ENCODE data around the gene CD58. TPM values are rescaled to one million over a fixed set of nuclear protein-coding genes. Genes with fewer than 3 reads are reported as not detected.
"Not testable (repeated sequence)": the region's sequence is repeated elsewhere in the genome, so short reads cannot be mapped to it uniquely, and the experiment has no call there.

CD58 gene
- total RNA-seq, 1 experiment from 2014 or later, result 11.0 TPM

- CTCF ChIA-PET; DNase-seq (ENCODE audit: unreplicated experiment): not testable (repeated sequence)
Measured at GRCh38 chr1:116607463-116607862, 36.6 kb upstream of the CD58 start.

DNA sequence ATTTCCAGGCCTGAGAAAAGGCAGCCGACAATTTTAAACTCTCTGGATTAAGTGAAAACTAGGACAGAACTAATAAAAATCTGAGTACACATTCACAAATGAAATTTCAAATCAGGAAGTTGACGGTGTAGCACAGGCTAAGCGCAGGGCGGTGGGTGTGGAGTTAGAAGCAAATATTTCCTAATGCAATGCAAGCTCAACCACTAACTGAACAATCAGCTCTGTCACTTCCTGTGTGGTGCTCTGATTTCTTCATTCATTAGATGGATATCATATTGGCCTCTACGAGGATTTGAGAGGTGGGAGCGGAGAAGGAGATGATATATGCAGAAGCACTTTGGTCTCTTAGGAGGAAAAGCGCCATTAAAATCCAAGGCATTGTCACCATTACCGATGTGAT is 35.2 kb upstream of the CD58 start:
- H3K27ac Mint-ChIP-seq (ENCODE audit: low read depth, unreplicated experiment); intact Hi-C loops (cut with micrococcal nuclease); POLR2A ChIA-PET; DNase-seq (ENCODE audit: unreplicated experiment); H3K4me3 Mint-ChIP-seq (ENCODE audit: unreplicated experiment); H3K36me3 Mint-ChIP-seq (ENCODE audit: insufficient read depth, unreplicated experiment); CTCF ChIA-PET; H3K27me3 Mint-ChIP-seq (ENCODE audit: insufficient read depth, unreplicated experiment); BruUV-seq (replicated peaks); H3K4me1 Mint-ChIP-seq (ENCODE audit: insufficient read depth, unreplicated experiment); H3K9me3 Mint-ChIP-seq (ENCODE audit: unreplicated experiment): not testable (repeated sequence)

More at GRCh38 chr1:116607463-116607862, 36.6 kb upstream of the CD58 start:
- H3K4me3 Mint-ChIP-seq (ENCODE audit: unreplicated experiment); H3K27ac Mint-ChIP-seq (ENCODE audit: low read depth, unreplicated experiment); BruUV-seq (replicated peaks); H3K36me3 Mint-ChIP-seq (ENCODE audit: insufficient read depth, unreplicated experiment); H3K4me1 Mint-ChIP-seq (ENCODE audit: insufficient read depth, unreplicated experiment); POLR2A ChIA-PET; H3K9me3 Mint-ChIP-seq (ENCODE audit: unreplicated experiment); intact Hi-C loops (cut with micrococcal nuclease); H3K27me3 Mint-ChIP-seq (ENCODE audit: insufficient read depth, unreplicated experiment): not testable (repeated sequence)

- no peaks in the 10 kb centered on the region for H3K9me3 Mint-ChIP-seq (ENCODE audit: unreplicated experiment)
- no peaks in the 10 kb centered on the region for H3K4me1 Mint-ChIP-seq (ENCODE audit: insufficient read depth, unreplicated experiment)
- no peak overlapping the region for H3K27ac Mint-ChIP-seq (ENCODE audit: low read depth, unreplicated experiment)
- no TSS peak for BruUV-seq (replicated peaks)
- intact Hi-C loops (cut with micrococcal nuclease), result no loop called here
- no peak for DNase-seq (ENCODE audit: unreplicated experiment)
- no peaks in the 10 kb centered on the region for H3K27me3 Mint-ChIP-seq (ENCODE audit: insufficient read depth, unreplicated experiment)
- TF ChIP-seq CTCF (IDR thresholded peaks at IDR 0.05; ENCODE audit: unreplicated experiment), result no peak
- CTCF ChIA-PET, result no interaction called here
- H3K36me3 Mint-ChIP-seq (ENCODE audit: insufficient read depth, unreplicated experiment), result no peaks in the 10 kb centered on the region
- H3K4me3 Mint-ChIP-seq (ENCODE audit: unreplicated experiment), result no peak overlapping the region
- POLR2A ChIA-PET, result no interaction called here
Measured at GRCh38 chr1:116605315-116605714, 34.5 kb upstream of the CD58 start.

DNA sequence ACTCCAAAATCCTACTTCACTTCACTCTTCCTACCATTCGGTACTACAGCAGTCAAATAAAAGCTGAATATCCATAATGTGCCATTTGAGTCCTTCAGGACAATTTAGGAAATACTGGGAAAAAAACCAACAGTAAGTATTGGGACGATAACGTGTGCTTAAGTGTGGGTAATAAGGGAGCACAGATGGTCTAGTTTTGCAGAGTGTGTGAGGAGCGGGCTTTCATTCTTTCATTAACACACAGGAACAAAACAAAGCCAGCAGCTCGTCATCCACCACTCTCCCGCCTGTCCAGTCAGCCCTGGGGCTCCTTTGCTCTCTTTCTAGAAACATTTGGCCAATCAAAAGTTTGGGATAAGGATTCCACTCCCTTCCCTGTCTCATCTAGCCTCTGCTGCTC is 33.6 kb upstream of the CD58 start:
- H3K4me1 Mint-ChIP-seq (ENCODE audit: insufficient read depth, unreplicated experiment); H3K27me3 Mint-ChIP-seq (ENCODE audit: insufficient read depth, unreplicated experiment); H3K4me3 Mint-ChIP-seq (ENCODE audit: unreplicated experiment); H3K9me3 Mint-ChIP-seq (ENCODE audit: unreplicated experiment); DNase-seq (ENCODE audit: unreplicated experiment); POLR2A ChIA-PET; H3K36me3 Mint-ChIP-seq (ENCODE audit: insufficient read depth, unreplicated experiment); H3K27ac Mint-ChIP-seq (ENCODE audit: low read depth, unreplicated experiment); BruUV-seq (replicated peaks); intact Hi-C loops (cut with micrococcal nuclease): not testable (repeated sequence)
- CTCF ChIA-PET, result interaction anchor here (0.7 kb wide), 1 partner anchor 115 kb away, joined by 3 read pairs; no protein-coding TSS in a partner anchor

- BruUV-seq (replicated peaks); intact Hi-C loops (cut with micrococcal nuclease); H3K4me1 Mint-ChIP-seq (ENCODE audit: insufficient read depth, unreplicated experiment); H3K36me3 Mint-ChIP-seq (ENCODE audit: insufficient read depth, unreplicated experiment); H3K27me3 Mint-ChIP-seq (ENCODE audit: insufficient read depth, unreplicated experiment); H3K27ac Mint-ChIP-seq (ENCODE audit: low read depth, unreplicated experiment); DNase-seq (ENCODE audit: unreplicated experiment); H3K4me3 Mint-ChIP-seq (ENCODE audit: unreplicated experiment); H3K9me3 Mint-ChIP-seq (ENCODE audit: unreplicated experiment); POLR2A ChIA-PET: not testable (repeated sequence)
- CTCF ChIA-PET, result interaction anchor here (0.7 kb wide), 1 partner anchor 116 kb away, joined by 3 read pairs; no protein-coding TSS in a partner anchor
Measured at GRCh38 chr1:116603646-116604045, 32.8 kb upstream of the CD58 start.

DNA sequence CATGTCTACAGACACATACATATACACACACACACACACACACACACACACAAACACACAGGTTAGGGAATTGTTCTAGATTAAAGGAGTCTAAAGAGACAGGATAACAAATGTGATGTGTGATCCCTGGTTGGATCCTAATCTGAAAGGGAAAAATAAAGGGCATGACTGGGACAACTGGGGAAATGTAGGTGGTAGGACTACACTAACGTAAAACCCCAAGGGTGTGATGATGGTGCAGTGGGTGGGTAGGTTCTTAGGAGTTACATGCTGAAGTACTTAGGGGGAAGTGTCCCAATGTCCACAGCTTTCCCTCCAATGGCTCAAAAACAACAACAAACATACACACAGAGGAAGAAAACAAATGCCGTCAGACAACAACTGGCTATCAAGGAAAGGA is 28.5 kb upstream of the CD58 start:
- DNase-seq (ENCODE audit: unreplicated experiment); H3K4me3 Mint-ChIP-seq (ENCODE audit: unreplicated experiment); H3K36me3 Mint-ChIP-seq (ENCODE audit: insufficient read depth, unreplicated experiment); BruUV-seq (replicated peaks); intact Hi-C loops (cut with micrococcal nuclease); H3K27me3 Mint-ChIP-seq (ENCODE audit: insufficient read depth, unreplicated experiment); H3K4me1 Mint-ChIP-seq (ENCODE audit: insufficient read depth, unreplicated experiment); H3K9me3 Mint-ChIP-seq (ENCODE audit: unreplicated experiment); H3K27ac Mint-ChIP-seq (ENCODE audit: low read depth, unreplicated experiment); POLR2A ChIA-PET: not testable (repeated sequence)
- CTCF ChIA-PET, result interaction anchor here (0.7 kb wide), 1 partner anchor 335 kb away, joined by 4 read pairs; no protein-coding TSS in a partner anchor

DNA sequence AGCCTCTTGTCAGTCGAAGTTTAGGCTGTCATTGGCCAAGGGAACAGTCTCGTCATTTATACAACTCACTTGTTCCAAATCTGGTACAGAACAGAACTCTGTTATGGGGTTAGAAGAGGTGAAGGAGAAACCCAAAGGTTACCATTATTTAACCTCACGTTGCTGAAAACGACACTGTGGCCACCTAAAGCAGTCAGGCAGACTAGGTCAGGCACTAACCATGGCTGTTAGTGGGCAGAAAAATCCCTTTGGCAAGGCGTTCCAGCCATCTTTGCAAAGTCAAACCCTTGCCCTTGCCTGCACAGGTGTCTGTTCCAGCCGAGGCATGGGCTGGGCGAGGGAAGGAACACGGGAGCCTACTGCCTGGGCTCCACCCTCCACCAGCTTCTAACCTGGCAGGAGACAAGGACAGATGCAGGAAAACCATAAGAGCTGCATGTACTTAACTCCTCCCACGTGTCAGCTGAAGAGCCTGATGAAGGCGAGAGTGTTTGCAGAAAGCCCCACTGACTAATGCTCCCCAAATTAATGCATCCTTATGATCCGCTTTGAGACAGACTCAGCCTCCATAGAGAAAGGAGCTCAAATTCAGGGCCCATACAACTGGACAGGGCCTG is 27.7 kb upstream of the CD58 start:
- POLR2A ChIA-PET; intact Hi-C loops (cut with micrococcal nuclease); H3K27ac Mint-ChIP-seq (ENCODE audit: low read depth, unreplicated experiment); H3K9me3 Mint-ChIP-seq (ENCODE audit: unreplicated experiment); CTCF ChIA-PET; DNase-seq (ENCODE audit: unreplicated experiment); H3K27me3 Mint-ChIP-seq (ENCODE audit: insufficient read depth, unreplicated experiment); H3K4me3 Mint-ChIP-seq (ENCODE audit: unreplicated experiment); BruUV-seq (replicated peaks); H3K36me3 Mint-ChIP-seq (ENCODE audit: insufficient read depth, unreplicated experiment); H3K4me1 Mint-ChIP-seq (ENCODE audit: insufficient read depth, unreplicated experiment): not testable (repeated sequence)

DNA sequence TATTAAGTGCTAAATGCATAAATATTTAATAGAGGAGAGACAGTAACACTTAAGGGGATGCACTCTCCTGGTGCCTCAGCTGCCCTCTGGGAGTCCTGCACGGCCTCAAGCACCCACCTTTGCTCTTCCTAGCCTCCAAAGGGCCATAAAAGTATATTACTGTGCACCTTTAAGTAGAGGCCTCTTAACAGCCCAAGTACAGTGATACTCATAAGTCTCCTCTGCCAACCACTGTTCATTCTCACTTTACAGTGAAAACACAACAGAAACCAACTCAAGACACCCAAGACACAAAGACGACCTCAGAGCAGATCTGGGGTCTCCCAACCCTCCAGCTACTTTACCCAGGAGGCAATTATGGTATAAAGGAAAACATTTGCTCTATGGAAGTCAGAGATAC is 26.6 kb upstream of the CD58 start:
- BruUV-seq (replicated peaks); POLR2A ChIA-PET; H3K9me3 Mint-ChIP-seq (ENCODE audit: unreplicated experiment); DNase-seq (ENCODE audit: unreplicated experiment); H3K27ac Mint-ChIP-seq (ENCODE audit: low read depth, unreplicated experiment); H3K4me3 Mint-ChIP-seq (ENCODE audit: unreplicated experiment); H3K4me1 Mint-ChIP-seq (ENCODE audit: insufficient read depth, unreplicated experiment); H3K27me3 Mint-ChIP-seq (ENCODE audit: insufficient read depth, unreplicated experiment); intact Hi-C loops (cut with micrococcal nuclease); H3K36me3 Mint-ChIP-seq (ENCODE audit: insufficient read depth, unreplicated experiment): not testable (repeated sequence)
- CTCF ChIA-PET, result interaction anchor here (0.5 to 3.3 kb wide), 4 partner anchors 14 to 127 kb away, joined by 4 to 27 read pairs (median 6); no protein-coding TSS in a partner anchor

Measured in MCF 10A (cell line).